Measurements from ENCODE around the gene NBAS. TPM values are rescaled to one million over a fixed set of nuclear protein-coding genes. Genes with fewer than 3 reads are reported as not detected.

NBAS gene
- total RNA-seq, 2 donors from 2014 or later: 31.5 to 32.0 TPM

- Histone ChIP-seq H3K4me3 (no peak overlapping the region), H3K9me3 (no peaks in the 10 kb centered on the region), H3K27ac (no peak overlapping the region), H3K4me1 (ENCODE audit: control insufficient read depth in 1 of 2, low read depth in 2 of 2) (no peaks in the 10 kb centered on the region), H3K27me3 (replicated peaks; ENCODE audit: insufficient read depth) (no peaks in the 10 kb centered on the region), H3K36me3 (peaks cover 73% of the 10 kb centered on the region)
- TF ChIP-seq, protein P1, sequence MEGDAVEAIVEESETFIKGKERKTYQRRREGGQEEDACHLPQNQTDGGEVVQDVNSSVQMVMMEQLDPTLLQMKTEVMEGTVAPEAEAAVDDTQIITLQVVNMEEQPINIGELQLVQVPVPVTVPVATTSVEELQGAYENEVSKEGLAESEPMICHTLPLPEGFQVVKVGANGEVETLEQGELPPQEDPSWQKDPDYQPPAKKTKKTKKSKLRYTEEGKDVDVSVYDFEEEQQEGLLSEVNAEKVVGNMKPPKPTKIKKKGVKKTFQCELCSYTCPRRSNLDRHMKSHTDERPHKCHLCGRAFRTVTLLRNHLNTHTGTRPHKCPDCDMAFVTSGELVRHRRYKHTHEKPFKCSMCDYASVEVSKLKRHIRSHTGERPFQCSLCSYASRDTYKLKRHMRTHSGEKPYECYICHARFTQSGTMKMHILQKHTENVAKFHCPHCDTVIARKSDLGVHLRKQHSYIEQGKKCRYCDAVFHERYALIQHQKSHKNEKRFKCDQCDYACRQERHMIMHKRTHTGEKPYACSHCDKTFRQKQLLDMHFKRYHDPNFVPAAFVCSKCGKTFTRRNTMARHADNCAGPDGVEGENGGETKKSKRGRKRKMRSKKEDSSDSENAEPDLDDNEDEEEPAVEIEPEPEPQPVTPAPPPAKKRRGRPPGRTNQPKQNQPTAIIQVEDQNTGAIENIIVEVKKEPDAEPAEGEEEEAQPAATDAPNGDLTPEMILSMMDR (IDR thresholded peaks at IDR 0.05): no peak
- ATAC-seq (ENCODE audit: insufficient number of reproducible peaks, low FRiP score, low read depth): no peak
- DNase-seq (ENCODE audit: low spot score): no peak
These were observed 40.5 kb upstream of the NBAS start for GRCh38 chr2:15601681-15602080.

- TF ChIP-seq, protein P1 (IDR thresholded peaks at IDR 0.05): no peak
- no peak for ATAC-seq (ENCODE audit: insufficient number of reproducible peaks, low FRiP score, low read depth)
- Histone ChIP-seq H3K4me1 (ENCODE audit: control insufficient read depth in 1 of 2, low read depth in 2 of 2) (peaks cover 0 to under 1% of the 10 kb centered on the region in 2 donors), H3K4me3 (no peak overlapping the region), H3K9me3 (no peaks in the 10 kb centered on the region), H3K27ac (no peak overlapping the region), H3K36me3 (peaks cover 58% of the 10 kb centered on the region), H3K27me3 (replicated peaks; ENCODE audit: insufficient read depth) (no peaks in the 10 kb centered on the region)
- DNase-seq (ENCODE audit: low spot score): no peak
These were observed 38.9 kb upstream of the NBAS start for GRCh38 chr2:15599994-15600393.

DNA sequence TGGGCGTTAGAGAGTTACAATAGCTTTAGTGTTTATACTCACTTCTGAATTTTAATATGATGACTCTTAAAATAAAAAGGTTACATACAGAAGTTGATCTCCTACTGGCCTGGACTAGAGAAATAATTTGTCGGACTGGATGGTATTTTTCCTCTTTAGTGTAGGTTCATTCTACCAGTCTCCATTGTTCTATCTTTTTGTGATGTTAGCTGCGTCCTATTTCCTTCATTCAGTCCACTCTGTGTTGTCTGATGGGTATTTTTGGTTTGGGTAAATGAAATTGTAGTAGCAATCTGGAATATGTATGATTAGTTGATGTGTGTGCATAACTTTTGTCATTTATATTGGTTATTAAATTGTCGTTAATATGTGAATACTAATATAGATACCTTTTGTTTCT, 35.8 kb upstream of the NBAS start:
- Histone ChIP-seq H3K27ac (no peak overlapping the region), H3K4me1 (ENCODE audit: control insufficient read depth in 1 of 2, low read depth in 2 of 2) (peaks cover 12 to 23% of the 10 kb centered on the region in 2 donors), H3K9me3 (no peaks in the 10 kb centered on the region), H3K36me3 (peaks cover 28% of the 10 kb centered on the region), H3K4me3 (no peak overlapping the region), H3K27me3 (replicated peaks; ENCODE audit: insufficient read depth) (no peaks in the 10 kb centered on the region)
- ATAC-seq (ENCODE audit: insufficient number of reproducible peaks, low FRiP score, low read depth) (no peak), DNase-seq (ENCODE audit: low spot score) (no peak)
- TF ChIP-seq, protein P1 (IDR thresholded peaks at IDR 0.05): no peak

GRCh38 chr2:15596350-15596749, 35.2 kb upstream of the NBAS start:
- Histone ChIP-seq H3K36me3 (peaks cover 24% of the 10 kb centered on the region), H3K27ac (no peak overlapping the region), H3K9me3 (no peaks in the 10 kb centered on the region), H3K4me3 (no peak overlapping the region), H3K4me1 (ENCODE audit: control insufficient read depth in 1 of 2, low read depth in 2 of 2) (peaks cover 12 to 24% of the 10 kb centered on the region in 2 donors), H3K27me3 (replicated peaks; ENCODE audit: insufficient read depth) (no peaks in the 10 kb centered on the region)
- ATAC-seq (ENCODE audit: insufficient number of reproducible peaks, low FRiP score, low read depth): no peak
- TF ChIP-seq, protein P1 (IDR thresholded peaks at IDR 0.05): no peak
- no peak for DNase-seq (ENCODE audit: low spot score)

GRCh38 chr2:15595936-15596335, 34.8 kb upstream of the NBAS start:
- no peak for ATAC-seq (ENCODE audit: insufficient number of reproducible peaks, low FRiP score, low read depth)
- Histone ChIP-seq H3K27me3 (replicated peaks; ENCODE audit: insufficient read depth) (no peaks in the 10 kb centered on the region), H3K9me3 (no peaks in the 10 kb centered on the region), H3K4me1 (ENCODE audit: control insufficient read depth in 1 of 2, low read depth in 2 of 2) (peaks cover 12 to 28% of the 10 kb centered on the region in 2 donors), H3K4me3 (no peak overlapping the region), H3K27ac (no peak overlapping the region), H3K36me3 (peaks cover 20% of the 10 kb centered on the region)
- no peak for DNase-seq (ENCODE audit: low spot score)
- TF ChIP-seq, protein P1 (IDR thresholded peaks at IDR 0.05): no peak

All from thoracic aorta (tissue), 2 donors.